ENCODE data around the gene TCP10L.
"Not testable (repeated sequence)": the region's sequence is repeated elsewhere in the genome, so short reads cannot be mapped to it uniquely, and the experiment has no call there.

Gene TCP10L

GRCh38 chr21:32558106-32558505 is 27.2 kb downstream of the TCP10L start:
- in situ Hi-C loops (cut with MboI; ENCODE audit: low sequenced_read_pairs), result no loop called here

- in situ Hi-C loops (cut with MboI; ENCODE audit: low sequenced_read_pairs), result no loop called here
Measured at GRCh38 chr21:32554832-32555638, 30.3 kb downstream of the TCP10L start.

- in situ Hi-C loops (cut with MboI; ENCODE audit: low sequenced_read_pairs), result no loop called here
Measured at GRCh38 chr21:32549886-32550285, 35.4 kb downstream of the TCP10L start.

- in situ Hi-C loops (cut with MboI; ENCODE audit: low sequenced_read_pairs), result no loop called here
Measured at GRCh38 chr21:32549440-32549839, 35.9 kb downstream of the TCP10L start.

- in situ Hi-C loops (cut with MboI; ENCODE audit: low sequenced_read_pairs), result no loop called here
Measured at GRCh38 chr21:32548978-32549377, 36.3 kb downstream of the TCP10L start.

GRCh38 chr21:32547018-32547417 is 38.3 kb downstream of the TCP10L start:
- in situ Hi-C loops (cut with MboI; ENCODE audit: low sequenced_read_pairs), result no loop called here

GRCh38 chr21:32545948-32546441 is 39.3 kb downstream of the TCP10L start:
- in situ Hi-C loops (cut with MboI; ENCODE audit: low sequenced_read_pairs), result no loop called here

GRCh38 chr21:32544697-32545096 is 40.6 kb downstream of the TCP10L start:
- in situ Hi-C loops (cut with MboI; ENCODE audit: low sequenced_read_pairs), result no loop called here

- in situ Hi-C loops (cut with MboI; ENCODE audit: low sequenced_read_pairs), result no loop called here
Measured at GRCh38 chr21:32543975-32544374, 41.3 kb downstream of the TCP10L start.

- in situ Hi-C loops (cut with MboI; ENCODE audit: low sequenced_read_pairs), result not testable (repeated sequence)
Measured at GRCh38 chr21:32543056-32543455, 42.3 kb downstream of the TCP10L start.

- in situ Hi-C loops (cut with MboI; ENCODE audit: low sequenced_read_pairs), result no loop called here
Measured at GRCh38 chr21:32539378-32539777, 45.9 kb downstream of the TCP10L start.

GRCh38 chr21:32538147-32538792 is 47.1 kb downstream of the TCP10L start:
- in situ Hi-C loops (cut with MboI; ENCODE audit: low sequenced_read_pairs), result no loop called here

- in situ Hi-C loops (cut with MboI; ENCODE audit: low sequenced_read_pairs), result no loop called here
Measured at GRCh38 chr21:32537569-32537881, 47.8 kb downstream of the TCP10L start.

GRCh38 chr21:32535612-32536011 is 49.7 kb downstream of the TCP10L start:
- in situ Hi-C loops (cut with MboI; ENCODE audit: low sequenced_read_pairs), result no loop called here

GRCh38 chr21:32534113-32534512 is 51.2 kb downstream of the TCP10L start:
- in situ Hi-C loops (cut with MboI; ENCODE audit: low sequenced_read_pairs), result no loop called here

- in situ Hi-C loops (cut with MboI; ENCODE audit: low sequenced_read_pairs), result no loop called here
Measured at GRCh38 chr21:32533611-32534010, 51.7 kb downstream of the TCP10L start.

GRCh38 chr21:32533053-32533452 is 52.3 kb downstream of the TCP10L start:
- in situ Hi-C loops (cut with MboI; ENCODE audit: low sequenced_read_pairs), result no loop called here

GRCh38 chr21:32532636-32533035 is 52.7 kb downstream of the TCP10L start:
- in situ Hi-C loops (cut with MboI; ENCODE audit: low sequenced_read_pairs), result no loop called here

GRCh38 chr21:32531561-32531960 is 53.8 kb downstream of the TCP10L start:
- in situ Hi-C loops (cut with MboI; ENCODE audit: low sequenced_read_pairs), result not testable (repeated sequence)

- in situ Hi-C loops (cut with MboI; ENCODE audit: low sequenced_read_pairs), result not testable (repeated sequence)
Measured at GRCh38 chr21:32530809-32531208, 54.5 kb downstream of the TCP10L start.

- in situ Hi-C loops (cut with MboI; ENCODE audit: low sequenced_read_pairs), result no loop called here
Measured at GRCh38 chr21:32529679-32530078, 55.6 kb downstream of the TCP10L start.

GRCh38 chr21:32525282-32525681 is 60.0 kb downstream of the TCP10L start:
- in situ Hi-C loops (cut with MboI; ENCODE audit: low sequenced_read_pairs), result no loop called here

Measured in HL-60/S4 treated with retinoic acid at 250 ng/mL for 4 days and 3 days (cell line).